HG03571 (cell line): ENCODE measurements around the gene ITGAV.
"Not testable (repeated sequence)": the region's sequence is repeated elsewhere in the genome, so short reads cannot be mapped to it uniquely, and the experiment has no call there.

Experiments
- ATAC-seq: cut with Tn5 transposase; IDR thresholded peaks from one replicate; pipeline ENCODE4 v1.9.1; 2021; ENCODE audit not compliant: unreplicated experiment

The ITGAV gene

GRCh38 chr2:186589612-186590349, at the start of gene ITGAV:
Gene ITGAV, plus strand, starts transcription at chr2:186590056. Its CDS starts 283 bp downstream, at chr2:186590339.
- ATAC-seq = peak; percentile 98

GRCh38 chr2:186540941-186541340, 48.9 kb upstream of the ITGAV start:
- no peak for ATAC-seq

DNA sequence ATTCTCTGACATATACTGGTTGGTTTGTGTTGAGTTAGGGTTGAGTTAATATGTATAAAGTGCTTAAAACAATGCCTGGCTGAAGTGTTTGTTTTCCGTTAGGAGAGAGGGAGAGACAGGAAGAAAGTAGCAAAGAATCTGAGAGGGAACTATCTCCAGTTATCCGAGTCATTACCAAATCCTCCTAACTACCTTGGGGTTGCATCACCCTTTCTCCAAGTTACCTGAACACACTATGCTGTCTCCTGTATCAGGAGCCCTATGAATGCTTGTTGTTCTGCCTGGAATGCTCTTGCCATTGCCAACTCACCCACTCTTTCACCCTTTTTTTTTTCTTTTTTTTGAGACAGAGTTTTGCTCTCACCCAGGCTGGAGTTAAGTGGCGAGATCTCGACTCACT, 47.9 kb upstream of the ITGAV start:
- no peak for ATAC-seq

GRCh38 chr2:186543561-186544131, 46.2 kb upstream of the ITGAV start:
- no peak for ATAC-seq

DNA sequence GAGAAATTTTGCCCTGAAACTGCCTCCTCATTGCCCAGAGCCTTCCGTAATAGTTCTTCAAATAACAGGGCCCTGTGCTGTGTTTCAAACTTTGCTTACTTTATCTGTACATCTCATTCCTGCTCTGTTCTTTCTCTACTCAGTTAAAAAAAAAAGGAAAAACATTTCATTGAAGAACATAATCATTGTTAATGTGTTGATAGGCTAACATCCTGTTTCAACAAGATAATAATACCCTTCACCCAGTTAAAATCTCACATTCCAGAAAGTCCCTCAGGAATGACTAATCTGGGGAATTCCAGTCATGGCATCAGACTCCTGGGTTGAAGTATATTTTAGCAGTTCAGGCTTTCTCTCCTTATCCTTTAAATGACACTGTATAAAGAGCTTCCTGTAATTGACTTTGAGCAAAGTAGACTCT, 45.6 kb upstream of the ITGAV start:
- ATAC-seq = no peak

DNA sequence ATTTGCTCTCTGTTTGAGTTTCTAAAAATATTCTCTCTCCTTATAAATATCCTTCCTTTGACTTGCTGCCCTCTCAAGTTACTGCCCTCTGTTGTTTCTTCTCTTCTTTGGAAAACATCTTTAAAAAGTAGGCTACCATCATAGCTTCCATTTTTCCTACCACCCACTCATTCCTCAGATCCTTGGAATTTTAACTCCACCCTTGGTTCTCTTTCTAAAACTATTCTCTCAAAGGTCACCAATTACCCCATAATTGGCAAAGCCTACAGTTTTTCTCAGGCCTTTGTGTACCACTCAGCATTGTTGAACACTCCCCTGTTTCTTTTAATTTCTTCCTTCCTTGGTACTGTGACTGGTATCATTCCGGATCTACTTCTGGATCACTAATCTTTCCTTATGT, 43.0 kb upstream of the ITGAV start:
- no peak for ATAC-seq

GRCh38 chr2:186551323-186552050, 38.4 kb upstream of the ITGAV start:
- no peak for ATAC-seq

DNA sequence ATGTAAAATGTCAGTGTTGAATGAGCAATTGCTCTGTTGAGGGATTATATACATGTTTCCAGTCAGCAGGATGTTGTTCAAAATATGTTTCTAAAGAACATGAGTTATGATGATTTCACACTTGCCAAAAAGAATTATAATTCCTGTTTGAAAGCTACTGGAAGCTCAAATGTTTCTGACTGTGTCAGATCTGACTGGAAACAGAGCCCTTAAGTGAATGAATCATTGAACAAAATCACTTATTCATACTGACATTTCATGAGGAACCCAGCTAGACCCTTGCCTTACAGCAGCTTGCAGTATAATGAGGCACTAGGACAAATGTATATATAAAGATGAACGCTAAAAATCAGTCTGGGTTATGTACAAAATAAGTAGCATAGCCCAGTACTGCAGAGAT, 35.4 kb upstream of the ITGAV start:
- no peak for ATAC-seq

DNA sequence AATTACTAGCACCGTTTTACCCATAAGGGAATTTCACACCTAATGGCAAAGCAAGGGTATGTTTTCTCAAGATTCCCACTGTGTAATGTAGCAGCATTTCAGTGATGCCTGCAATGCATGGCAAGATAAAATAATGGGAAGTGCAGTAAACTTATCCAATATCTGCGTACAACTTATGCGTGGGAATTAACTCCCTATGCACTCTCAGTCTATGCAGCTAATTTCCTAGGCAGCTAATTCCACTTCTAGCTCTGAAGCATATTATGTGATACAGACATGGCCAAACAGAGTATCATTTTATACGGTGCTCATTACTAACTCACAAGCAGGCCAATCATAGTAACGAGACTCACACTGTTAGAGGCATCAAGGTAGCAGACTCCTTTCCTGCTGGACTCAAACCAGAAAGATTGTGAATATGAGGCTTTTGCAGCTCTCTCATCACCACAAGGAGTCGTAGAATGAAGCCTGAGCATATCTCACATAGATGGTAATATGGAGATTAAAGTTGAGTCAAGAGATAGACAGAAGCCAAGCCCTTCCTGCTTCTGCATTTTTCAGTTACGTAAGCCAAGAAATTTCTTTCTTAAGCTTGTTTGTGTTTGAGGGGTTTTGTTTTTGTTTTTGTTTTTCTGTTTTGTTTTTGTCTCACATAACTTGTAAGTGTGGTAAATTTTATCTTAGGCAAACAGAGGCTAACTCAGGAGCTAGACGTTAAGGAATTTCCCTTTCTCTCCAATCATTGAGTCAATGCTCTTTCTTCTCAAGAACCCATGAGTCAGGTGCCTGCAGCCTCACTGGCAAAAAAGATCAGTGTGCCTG, 34.8 kb upstream of the ITGAV start:
- ATAC-seq = no peak

- ATAC-seq = no peak
These were observed 31.2 kb upstream of the ITGAV start for GRCh38 chr2:186558512-186559276.

DNA sequence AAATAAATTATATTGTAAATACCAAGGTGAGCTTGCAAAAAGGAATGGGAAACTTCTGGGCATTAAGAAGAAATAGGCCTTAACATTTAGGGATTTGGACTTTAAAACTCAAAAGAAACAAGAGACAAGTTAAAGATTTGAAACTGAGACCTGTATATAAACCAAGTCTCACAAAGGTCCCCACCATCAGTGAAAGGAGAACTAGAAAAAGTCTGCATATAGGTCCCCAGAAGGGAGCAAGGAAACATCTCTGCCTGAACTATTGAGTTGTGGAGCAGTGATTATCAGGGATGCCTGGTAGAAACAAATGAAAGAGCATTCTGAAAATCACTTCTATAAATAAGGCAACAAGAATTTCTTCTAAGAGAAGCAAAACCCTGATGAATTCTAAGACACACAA, 30.5 kb upstream of the ITGAV start:
- ATAC-seq = peak; percentile 64

GRCh38 chr2:186559848-186560247, 30.0 kb upstream of the ITGAV start:
- ATAC-seq = peak; percentile 90

GRCh38 chr2:186560254-186560653, 29.6 kb upstream of the ITGAV start:
- no peak for ATAC-seq

- no peak for ATAC-seq
These were observed 28.2 kb upstream of the ITGAV start for GRCh38 chr2:186561467-186562208.

DNA sequence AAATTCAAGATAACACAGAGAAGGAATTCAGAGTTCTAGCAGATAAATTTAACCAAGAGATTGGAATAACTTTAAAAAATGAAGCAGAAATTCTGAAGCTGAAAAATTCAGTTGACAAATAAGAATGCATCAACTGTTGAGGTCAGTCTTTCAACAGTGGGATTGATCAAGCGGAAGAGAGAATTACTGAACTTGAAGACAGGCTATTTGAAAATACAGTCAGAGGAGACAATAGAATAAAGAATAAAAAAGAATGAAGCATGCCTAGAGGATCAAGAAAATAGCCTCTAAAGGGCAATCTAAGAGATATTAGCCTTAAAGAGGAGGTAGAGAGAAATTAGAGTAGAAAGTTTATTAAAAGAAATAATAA, 27.7 kb upstream of the ITGAV start:
- ATAC-seq = no peak

DNA sequence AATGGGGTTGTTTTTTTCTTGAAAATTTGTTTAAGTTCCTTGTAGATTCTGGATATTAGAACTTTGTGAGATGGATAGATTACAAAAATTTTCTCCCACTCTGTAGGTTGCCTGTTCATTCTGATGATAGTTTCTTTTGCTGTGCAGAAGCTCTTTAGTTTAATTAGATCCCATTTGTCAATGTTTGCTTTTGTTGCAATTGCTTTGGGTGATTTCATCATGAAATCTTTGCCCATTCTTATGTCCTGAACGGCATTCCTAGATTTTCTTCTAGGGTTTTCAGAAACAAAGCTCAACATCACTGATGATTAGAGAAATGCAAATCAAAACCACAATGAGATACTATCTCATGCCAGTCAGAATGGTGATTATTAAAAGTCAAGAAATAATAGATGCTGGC, 21.3 kb upstream of the ITGAV start:
- not testable (repeated sequence) for ATAC-seq

GRCh38 chr2:186569127-186569526, 20.7 kb upstream of the ITGAV start:
- ATAC-seq = not testable (repeated sequence)

DNA sequence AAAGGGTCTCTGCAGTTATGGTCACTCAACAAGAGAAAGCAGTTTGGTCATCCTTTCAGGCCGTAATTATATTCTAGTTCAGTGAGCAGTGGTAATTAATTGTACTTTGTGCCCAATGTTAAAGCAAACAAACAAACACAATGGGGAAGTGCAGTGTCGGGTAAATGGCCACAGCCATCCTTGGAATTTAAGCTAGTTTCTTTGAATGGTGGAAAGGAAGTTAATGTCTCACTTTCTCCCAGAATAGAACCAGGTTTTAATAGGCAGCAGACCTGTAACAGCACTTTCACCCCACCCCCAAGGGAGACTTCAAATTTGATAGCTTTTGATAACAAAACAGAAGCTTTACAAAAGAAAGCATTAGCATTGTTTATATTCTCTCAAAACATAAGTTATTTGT, 20.0 kb upstream of the ITGAV start:
- ATAC-seq = no peak

GRCh38 chr2:186570604-186571003, 19.3 kb upstream of the ITGAV start:
- no peak for ATAC-seq

GRCh38 chr2:186572705-186573104, 17.2 kb upstream of the ITGAV start:
- ATAC-seq = no peak
